Measurements from ENCODE around the gene KCNRG. TPM values are rescaled to one million over a fixed set of nuclear protein-coding genes. Genes with fewer than 3 reads are reported as not detected.
"Not testable (repeated sequence)": the region's sequence is repeated elsewhere in the genome, so short reads cannot be mapped to it uniquely, and the experiment has no call there.

Gene KCNRG
- total RNA-seq, 1 experiment from 2014 or later = 0.61 TPM

GRCh38 chr13:50030315-50030714 lies 15.1 kb downstream of the KCNRG start:
- Histone ChIP-seq H3K4me3 (no peak overlapping the region), H3K36me3 (peaks cover 5% of the 10 kb centered on the region; the same call in 1 of the 2 replicates), H3K27ac (no peak overlapping the region), H3K9me3 (replicated peaks) (no peaks in the 10 kb centered on the region), H3K27me3 (no peaks in the 10 kb centered on the region), H3K4me1 (no peaks in the 10 kb centered on the region)
- DNase-seq = no peak

GRCh38 chr13:50033725-50034124 lies 18.5 kb downstream of the KCNRG start:
- no peaks in the 10 kb centered on the region for H3K9me3 ChIP-seq (replicated peaks)
- H3K27me3 ChIP-seq = no peaks in the 10 kb centered on the region
- no peak overlapping the region for H3K27ac ChIP-seq
- H3K4me1 ChIP-seq = no peaks in the 10 kb centered on the region
- no peak for DNase-seq
- H3K4me3 ChIP-seq = no peak overlapping the region
- no peaks in the 10 kb centered on the region; the same call in 1 of the 2 replicates for H3K36me3 ChIP-seq

GRCh38 chr13:50037788-50038187 lies 22.5 kb downstream of the KCNRG start:
- no peak for DNase-seq
- Histone ChIP-seq H3K27me3 (no peaks in the 10 kb centered on the region), H3K4me3 (no peak overlapping the region), H3K4me1 (no peaks in the 10 kb centered on the region), H3K27ac (no peak overlapping the region), H3K9me3 (replicated peaks) (no peaks in the 10 kb centered on the region), H3K36me3 (peaks cover 24% of the 10 kb centered on the region)

GRCh38 chr13:50038266-50038665 lies 23.0 kb downstream of the KCNRG start:
- Histone ChIP-seq H3K9me3 (replicated peaks) (no peaks in the 10 kb centered on the region), H3K4me3 (no peak overlapping the region), H3K4me1 (no peaks in the 10 kb centered on the region), H3K36me3 (peaks cover 28% of the 10 kb centered on the region), H3K27me3 (no peaks in the 10 kb centered on the region), H3K27ac (no peak overlapping the region)
- DNase-seq = no peak

GRCh38 chr13:50052478-50052877 lies 37.2 kb downstream of the KCNRG start:
- Histone ChIP-seq H3K9me3 (replicated peaks) (no peaks in the 10 kb centered on the region), H3K36me3 (peaks cover 70% of the 10 kb centered on the region), H3K27ac (no peak overlapping the region), H3K4me3 (no peak overlapping the region), H3K27me3 (no peaks in the 10 kb centered on the region), H3K4me1 (no peaks in the 10 kb centered on the region)
- no peak for DNase-seq

GRCh38 chr13:50053844-50054243 lies 38.6 kb downstream of the KCNRG start:
- Histone ChIP-seq H3K9me3 (replicated peaks) (no peaks in the 10 kb centered on the region), H3K4me1 (no peaks in the 10 kb centered on the region), H3K4me3 (no peak overlapping the region), H3K27ac (no peak overlapping the region), H3K27me3 (no peaks in the 10 kb centered on the region), H3K36me3 (peaks cover 69% of the 10 kb centered on the region)
- DNase-seq = no peak

GRCh38 chr13:50055454-50055853 lies 40.2 kb downstream of the KCNRG start:
- Histone ChIP-seq H3K9me3 (replicated peaks) (no peaks in the 10 kb centered on the region), H3K27me3 (no peaks in the 10 kb centered on the region), H3K27ac (no peak overlapping the region), H3K4me3 (no peak overlapping the region), H3K4me1 (no peaks in the 10 kb centered on the region), H3K36me3 (peaks cover 78% of the 10 kb centered on the region)
- no peak for DNase-seq

- Histone ChIP-seq H3K27ac (no peak overlapping the region), H3K27me3 (no peaks in the 10 kb centered on the region), H3K9me3 (replicated peaks) (no peaks in the 10 kb centered on the region), H3K36me3 (peaks cover 80% of the 10 kb centered on the region), H3K4me1 (no peaks in the 10 kb centered on the region; the same call in 1 of the 2 replicates), H3K4me3 (no peak overlapping the region)
- DNase-seq = no peak
Measured at GRCh38 chr13:50060718-50061117, 45.5 kb downstream of the KCNRG start.

GRCh38 chr13:50062336-50062735 lies 47.1 kb downstream of the KCNRG start:
- not testable (repeated sequence) for H3K4me1 ChIP-seq; DNase-seq; H3K27me3 ChIP-seq; H3K27ac ChIP-seq; H3K4me3 ChIP-seq; H3K9me3 ChIP-seq (replicated peaks)
- H3K36me3 ChIP-seq = peaks cover 79% of the 10 kb centered on the region

GRCh38 chr13:50065712-50066111 lies 50.5 kb downstream of the KCNRG start:
- DNase-seq = no peak
- Histone ChIP-seq H3K36me3 (peaks cover 82% of the 10 kb centered on the region), H3K4me3 (no peak overlapping the region), H3K9me3 (replicated peaks) (no peaks in the 10 kb centered on the region), H3K27ac (no peak overlapping the region), H3K27me3 (no peaks in the 10 kb centered on the region), H3K4me1 (no peaks in the 10 kb centered on the region; the same call in 1 of the 2 replicates)

- Histone ChIP-seq H3K27ac (no peak overlapping the region), H3K36me3 (peaks cover 83% of the 10 kb centered on the region), H3K9me3 (replicated peaks) (no peaks in the 10 kb centered on the region), H3K4me1 (no peaks in the 10 kb centered on the region; the same call in 1 of the 2 replicates), H3K27me3 (no peaks in the 10 kb centered on the region), H3K4me3 (no peak overlapping the region)
- DNase-seq = no peak
Measured at GRCh38 chr13:50068508-50068907, 53.3 kb downstream of the KCNRG start.

GRCh38 chr13:50069261-50069660 lies 54.0 kb downstream of the KCNRG start:
- no peak overlapping the region for H3K27ac ChIP-seq
- H3K27me3 ChIP-seq = no peaks in the 10 kb centered on the region
- H3K4me3 ChIP-seq = no peak overlapping the region
- H3K9me3 ChIP-seq (replicated peaks) = no peaks in the 10 kb centered on the region
- H3K36me3 ChIP-seq = peaks cover 80% of the 10 kb centered on the region
- no peak for DNase-seq
- no peaks in the 10 kb centered on the region; the same call in 1 of the 2 replicates for H3K4me1 ChIP-seq

GRCh38 chr13:50070186-50070585 lies 54.9 kb downstream of the KCNRG start:
- H3K27me3 ChIP-seq = no peaks in the 10 kb centered on the region
- peaks cover 84% of the 10 kb centered on the region for H3K36me3 ChIP-seq
- no peak overlapping the region for H3K4me3 ChIP-seq
- H3K9me3 ChIP-seq (replicated peaks) = no peaks in the 10 kb centered on the region
- no peak overlapping the region for H3K27ac ChIP-seq
- H3K4me1 ChIP-seq = peaks cover 5% of the 10 kb centered on the region; the same call in 1 of the 2 replicates
- no peak for DNase-seq

Other genes starting within 250 kb of the KCNRG start
- gene KPNA3, start 222.8 kb upstream of the KCNRG start, total RNA-seq (2014; rRNA removed; shearing (Covaris generic)) = 49.0 and 54.3 TPM in 2 replicates
- 11.0 and 12.0 TPM in 2 replicates for gene SPRYD7, start 79.1 kb upstream of the KCNRG start, total RNA-seq (2014; rRNA removed; shearing (Covaris generic))
- gene TRIM13, start 18.4 kb upstream of the KCNRG start, total RNA-seq (2014; rRNA removed; shearing (Covaris generic)) = 11.4 and 11.6 TPM in 2 replicates

All from SJCRH30 (cell line).